ENCODE data around the gene PCDHGC3. TPM values are rescaled to one million over a fixed set of nuclear protein-coding genes. Genes with fewer than 3 reads are reported as not detected.

PCDHGC3 gene
- total RNA-seq, 2 donors from 2014 or later, result 13.1 to 22.2 TPM

DNA sequence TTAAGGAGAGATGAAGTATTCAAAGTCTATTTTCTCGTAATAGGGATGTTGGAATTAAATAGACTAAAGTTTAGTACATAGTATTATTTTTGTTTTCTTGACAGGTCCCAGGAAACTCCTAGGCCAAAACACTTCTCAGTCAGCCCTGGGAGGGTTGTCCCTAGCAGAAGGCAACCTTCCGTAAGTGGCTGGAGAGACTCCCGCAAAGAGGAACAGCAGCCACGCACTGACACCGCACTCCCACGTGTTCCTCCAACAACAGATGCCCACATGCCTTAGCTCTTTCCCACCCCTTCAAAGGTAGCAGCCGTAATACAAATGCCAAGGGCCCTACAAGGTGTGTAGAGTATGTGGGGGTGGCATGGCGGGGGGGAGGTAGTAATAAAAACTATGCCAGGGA, 41.5 kb downstream of the PCDHGC3 start:
- intact Hi-C loops (cut with DNase I), result loop anchor here (5.0 kb wide), 1 partner anchor 40 kb away; the partner anchor contains the start of gene PCDHGC3
- TF ChIP-seq, protein P1, sequence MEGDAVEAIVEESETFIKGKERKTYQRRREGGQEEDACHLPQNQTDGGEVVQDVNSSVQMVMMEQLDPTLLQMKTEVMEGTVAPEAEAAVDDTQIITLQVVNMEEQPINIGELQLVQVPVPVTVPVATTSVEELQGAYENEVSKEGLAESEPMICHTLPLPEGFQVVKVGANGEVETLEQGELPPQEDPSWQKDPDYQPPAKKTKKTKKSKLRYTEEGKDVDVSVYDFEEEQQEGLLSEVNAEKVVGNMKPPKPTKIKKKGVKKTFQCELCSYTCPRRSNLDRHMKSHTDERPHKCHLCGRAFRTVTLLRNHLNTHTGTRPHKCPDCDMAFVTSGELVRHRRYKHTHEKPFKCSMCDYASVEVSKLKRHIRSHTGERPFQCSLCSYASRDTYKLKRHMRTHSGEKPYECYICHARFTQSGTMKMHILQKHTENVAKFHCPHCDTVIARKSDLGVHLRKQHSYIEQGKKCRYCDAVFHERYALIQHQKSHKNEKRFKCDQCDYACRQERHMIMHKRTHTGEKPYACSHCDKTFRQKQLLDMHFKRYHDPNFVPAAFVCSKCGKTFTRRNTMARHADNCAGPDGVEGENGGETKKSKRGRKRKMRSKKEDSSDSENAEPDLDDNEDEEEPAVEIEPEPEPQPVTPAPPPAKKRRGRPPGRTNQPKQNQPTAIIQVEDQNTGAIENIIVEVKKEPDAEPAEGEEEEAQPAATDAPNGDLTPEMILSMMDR (IDR thresholded peaks at IDR 0.05), result no peak
- Histone ChIP-seq H3K9me3 (no peaks in the 10 kb centered on the region), H3K36me3 (no peaks in the 10 kb centered on the region), H3K27ac (no peak overlapping the region), H3K9ac (ENCODE audit: low read depth in 2 of 2, low read length in 2 of 2) (no peak overlapping the region), H3K4me3 (no peak overlapping the region), H3K4me1 (peaks cover 15% of the 10 kb centered on the region), H3K27me3 (no peaks in the 10 kb centered on the region)
- DNase-seq, result no peak

GRCh38 chr5:141517880-141518617, 42.3 kb downstream of the PCDHGC3 start:
- DNase-seq, result no peak
- Histone ChIP-seq H3K9me3 (no peaks in the 10 kb centered on the region), H3K27me3 (no peaks in the 10 kb centered on the region), H3K9ac (ENCODE audit: low read depth in 2 of 2, low read length in 2 of 2) (no peak overlapping the region), H3K36me3 (no peaks in the 10 kb centered on the region), H3K4me1 (peaks cover 15% of the 10 kb centered on the region), H3K4me3 (no peak overlapping the region), H3K27ac (peak overlapping the region; percentile 35)
- intact Hi-C loops (cut with DNase I), result loop anchor here (5.0 kb wide), 1 partner anchor 41 kb away; the partner anchor contains the start of gene PCDHGC3
- TF ChIP-seq, protein P1 (IDR thresholded peaks at IDR 0.05), result no peak

DNA sequence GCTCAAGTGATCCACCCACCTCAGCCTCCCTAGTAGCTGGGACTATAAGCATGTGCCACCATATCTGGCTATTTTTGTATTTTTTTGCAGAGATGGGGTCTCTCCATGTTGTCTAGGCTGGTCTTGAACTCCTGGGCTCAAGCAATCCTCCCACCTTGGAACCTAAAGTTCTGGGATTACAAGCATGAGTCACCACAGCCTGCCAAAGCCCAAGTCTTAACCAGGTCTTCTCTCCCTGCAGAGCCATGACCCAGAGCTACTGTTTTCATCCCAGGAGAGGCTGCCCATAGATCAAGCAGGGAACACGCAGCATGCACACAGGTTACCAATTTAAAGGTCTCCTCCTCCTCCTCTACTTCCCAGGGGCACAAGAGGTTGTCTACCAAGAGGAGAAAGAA, 42.9 kb downstream of the PCDHGC3 start:
- intact Hi-C loops (cut with DNase I), result loop anchor here (5.0 kb wide), 1 partner anchor 41 kb away; the partner anchor contains the start of gene PCDHGC3
- Histone ChIP-seq H3K4me1 (peaks cover 15% of the 10 kb centered on the region), H3K9ac (ENCODE audit: low read depth in 2 of 2, low read length in 2 of 2) (no peak overlapping the region), H3K36me3 (no peaks in the 10 kb centered on the region), H3K9me3 (no peaks in the 10 kb centered on the region), H3K27me3 (no peaks in the 10 kb centered on the region), H3K27ac (no peak overlapping the region), H3K4me3 (no peak overlapping the region)
- DNase-seq, result no peak
- TF ChIP-seq, protein P1 (IDR thresholded peaks at IDR 0.05), result no peak

GRCh38 chr5:141519605-141520565, 44.1 kb downstream of the PCDHGC3 start:
- H3K27ac ChIP-seq, result peak overlapping the region; percentile 83
- H3K36me3 ChIP-seq, result peaks cover 6% of the 10 kb centered on the region
- TF ChIP-seq, protein P1 (IDR thresholded peaks at IDR 0.05), result no peak
- H3K27me3 ChIP-seq, result no peaks in the 10 kb centered on the region
- no peaks in the 10 kb centered on the region for H3K9me3 ChIP-seq
- no peak for DNase-seq
- intact Hi-C loops (cut with DNase I), result loop anchor here (5.0 to 10.0 kb wide), 2 partner anchors 43 to 105 kb away; partner anchors contain the start of genes PCDHGA10, PCDHGB7 and PCDHGC3
- peaks cover 8% of the 10 kb centered on the region for H3K4me1 ChIP-seq
- no peak overlapping the region for H3K9ac ChIP-seq (ENCODE audit: low read depth in 2 of 2, low read length in 2 of 2)
- no peak overlapping the region for H3K4me3 ChIP-seq

DNA sequence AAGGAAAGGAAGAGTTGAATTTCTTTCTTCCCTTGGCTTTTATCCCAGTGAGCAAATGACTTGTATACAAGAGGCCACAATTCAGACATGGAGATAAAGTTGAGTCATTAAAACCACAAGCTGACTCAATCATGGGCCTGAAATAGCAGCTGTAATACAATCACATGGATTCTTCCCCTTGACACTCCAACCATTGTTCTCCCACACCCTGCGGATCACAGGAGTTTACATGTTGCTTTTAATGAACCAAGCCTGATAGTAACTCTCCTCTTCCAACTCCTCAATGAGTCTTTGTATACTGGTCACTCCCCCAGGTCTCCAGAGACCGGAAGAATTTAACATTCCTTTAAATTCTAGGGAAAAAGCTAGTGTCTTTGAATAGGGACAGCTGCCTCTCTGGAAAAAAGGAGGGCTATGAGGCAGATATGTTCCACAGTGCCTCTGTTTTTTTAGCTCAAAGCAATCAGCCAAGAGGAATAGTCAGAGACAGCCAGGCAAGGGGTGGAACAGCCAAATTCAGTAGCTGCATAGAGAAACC, 45.5 kb downstream of the PCDHGC3 start:
- TF ChIP-seq, protein P1 (IDR thresholded peaks at IDR 0.05), result no peak
- Histone ChIP-seq H3K36me3 (peaks cover 6% of the 10 kb centered on the region), H3K4me3 (no peak overlapping the region), H3K9ac (ENCODE audit: low read depth in 2 of 2, low read length in 2 of 2) (peak overlapping the region in 1 of 2 donors; percentile 30), H3K9me3 (no peaks in the 10 kb centered on the region), H3K27me3 (no peaks in the 10 kb centered on the region), H3K27ac (peak overlapping the region; percentile 83), H3K4me1 (peaks cover 11% of the 10 kb centered on the region)
- intact Hi-C loops (cut with DNase I), result loop anchor here (10.0 kb wide), 1 partner anchor 107 kb away; the partner anchor contains the start of genes PCDHGA10 and PCDHGB7
- peak; percentile 53 for DNase-seq

All from colonic mucosa (tissue), 4 donors.